NCI-H2196 treated with DMSO at 0.1 percent for 48 hours (cell line): ENCODE measurements around the gene CCDC149.
A peak's percentile ranks its signal among the peaks of the same experiment; 100 is the strongest.

ENCODE experiments used
- DNase-seq: peaks from one replicate; lab custom pipeline; 2025; ENCODE audit not compliant: unreplicated experiment; lab: John Stamatoyannopoulos, UW

The CCDC149 gene

DNA sequence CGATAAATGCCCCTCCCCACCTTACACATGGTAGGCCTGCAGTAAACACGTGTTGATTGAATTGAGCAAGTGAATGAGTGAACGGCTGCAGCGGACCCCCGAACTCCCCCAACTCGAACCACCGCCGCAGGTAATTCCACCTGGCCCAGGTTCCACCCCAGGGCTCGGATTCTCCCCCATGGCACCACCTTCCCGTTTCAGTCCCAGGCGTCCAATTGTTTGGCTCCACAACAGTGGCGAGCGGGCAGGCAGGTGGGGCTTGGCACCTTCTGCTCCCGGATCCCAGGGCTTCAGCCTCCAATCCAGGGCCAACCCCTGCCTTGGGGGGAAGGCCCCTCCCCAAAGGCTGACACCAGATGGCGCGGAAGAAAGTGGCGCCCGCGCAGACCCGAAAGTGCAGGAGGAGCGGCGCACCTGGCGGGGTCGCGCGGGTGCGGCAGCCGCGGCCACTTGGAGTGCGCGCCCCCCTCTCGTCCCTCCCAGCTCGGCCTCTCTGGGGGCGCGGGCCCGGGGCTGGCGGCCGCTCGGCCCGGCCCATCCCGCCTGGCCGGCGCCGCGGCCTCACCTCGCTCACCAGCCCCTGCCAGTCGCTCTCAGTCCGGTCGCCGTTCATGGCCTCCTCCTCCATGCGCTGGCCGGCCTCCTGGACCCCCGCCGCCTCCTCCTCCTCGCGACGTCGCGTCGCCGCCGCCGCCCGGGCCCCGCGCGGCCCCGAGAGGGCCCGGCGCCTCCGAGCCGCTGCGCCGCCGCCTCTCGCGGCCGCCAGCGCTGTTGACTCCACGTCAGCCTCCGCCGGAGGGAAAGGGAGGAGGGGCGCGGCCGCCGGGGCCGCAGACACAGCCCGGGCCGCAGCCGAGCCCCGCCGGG is at the start of gene CCDC149:
CCDC149 (minus strand) TSS at position 791 of the 867 bp plus-strand sequence; CDS start at position 613, 178 bp downstream.
- peak; percentile 93 for DNase-seq

DNA sequence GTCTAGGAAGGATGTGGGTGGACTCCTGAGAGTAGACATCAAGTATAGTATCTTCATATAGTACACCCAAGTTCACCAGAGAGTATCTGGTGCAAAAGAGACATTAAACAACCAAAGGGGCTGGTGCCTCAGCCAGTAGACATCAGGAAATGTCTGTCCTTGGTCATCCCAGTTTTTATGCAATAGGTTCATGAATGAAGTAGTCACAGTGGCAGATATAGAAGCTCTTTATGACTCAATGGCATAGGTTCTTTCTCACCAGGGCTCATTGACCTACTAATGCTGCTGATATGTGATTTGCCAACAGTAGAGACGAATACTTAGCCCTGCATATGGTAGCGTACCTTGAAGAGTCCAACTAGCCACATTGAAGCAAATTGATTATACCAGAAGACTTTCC is 45.0 kb upstream of the CCDC149 start:
- no peak for DNase-seq

- no peak for DNase-seq
Measured at GRCh38 chr4:24956763-24957162, 43.9 kb upstream of the CCDC149 start.

DNA sequence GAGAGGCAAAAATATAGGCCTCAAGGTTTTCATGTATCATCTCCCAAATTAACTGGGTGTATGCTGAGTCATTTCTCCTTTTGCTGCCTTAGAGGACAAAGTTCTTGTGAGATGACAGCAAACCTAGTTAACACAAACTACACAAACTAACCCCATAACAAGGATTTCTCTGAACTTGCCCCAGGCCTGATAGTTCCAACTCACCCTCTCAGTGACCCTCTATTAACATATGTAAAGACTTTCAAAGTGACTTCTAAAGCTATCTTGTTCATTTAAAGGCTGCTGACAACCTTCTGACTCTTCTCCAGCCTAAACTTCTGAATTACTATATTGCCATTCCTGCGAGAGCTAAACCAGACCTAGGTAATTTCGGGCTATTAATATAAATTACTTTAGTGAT is 43.2 kb upstream of the CCDC149 start:
- no peak for DNase-seq

- no peak for DNase-seq
Measured at GRCh38 chr4:24952667-24953066, 39.8 kb upstream of the CCDC149 start.

DNA sequence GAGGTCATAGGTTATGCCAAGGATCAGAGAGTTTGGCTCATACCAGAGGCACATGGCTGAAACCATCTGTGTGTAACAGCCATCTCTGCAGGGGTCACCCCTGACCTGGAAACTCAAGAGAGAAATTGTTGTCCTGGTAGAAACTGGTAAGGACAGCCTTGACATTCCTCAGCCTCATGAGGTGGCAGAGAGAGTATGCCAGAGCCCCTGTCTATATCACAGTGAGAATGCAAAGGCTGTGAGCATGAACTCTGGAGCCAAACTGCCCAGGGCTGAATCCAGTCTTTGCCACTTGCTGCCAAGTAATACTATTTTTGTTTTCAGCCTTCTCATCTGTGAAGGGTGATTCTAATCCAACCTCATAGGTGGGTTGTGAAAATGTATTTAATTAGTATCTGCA is 37.1 kb upstream of the CCDC149 start:
- no peak for DNase-seq

DNA sequence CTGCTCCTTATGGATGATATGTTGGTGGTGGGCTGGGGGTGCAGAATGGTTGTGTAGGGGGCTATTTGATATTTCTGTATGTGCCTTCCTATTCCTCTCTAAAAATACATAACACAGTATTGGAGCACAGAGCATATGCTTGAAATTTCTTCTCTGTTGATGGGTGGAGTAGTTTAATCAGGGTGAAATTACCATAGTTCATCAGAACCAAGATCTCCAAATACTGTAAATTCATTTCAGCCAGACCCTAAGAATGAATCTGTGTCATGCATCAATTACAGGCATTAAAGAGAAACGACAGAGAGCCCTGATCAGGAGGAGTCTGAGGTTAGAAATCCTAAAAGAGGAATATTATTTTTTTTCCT is 25.1 kb upstream of the CCDC149 start:
- no peak for DNase-seq

DNA sequence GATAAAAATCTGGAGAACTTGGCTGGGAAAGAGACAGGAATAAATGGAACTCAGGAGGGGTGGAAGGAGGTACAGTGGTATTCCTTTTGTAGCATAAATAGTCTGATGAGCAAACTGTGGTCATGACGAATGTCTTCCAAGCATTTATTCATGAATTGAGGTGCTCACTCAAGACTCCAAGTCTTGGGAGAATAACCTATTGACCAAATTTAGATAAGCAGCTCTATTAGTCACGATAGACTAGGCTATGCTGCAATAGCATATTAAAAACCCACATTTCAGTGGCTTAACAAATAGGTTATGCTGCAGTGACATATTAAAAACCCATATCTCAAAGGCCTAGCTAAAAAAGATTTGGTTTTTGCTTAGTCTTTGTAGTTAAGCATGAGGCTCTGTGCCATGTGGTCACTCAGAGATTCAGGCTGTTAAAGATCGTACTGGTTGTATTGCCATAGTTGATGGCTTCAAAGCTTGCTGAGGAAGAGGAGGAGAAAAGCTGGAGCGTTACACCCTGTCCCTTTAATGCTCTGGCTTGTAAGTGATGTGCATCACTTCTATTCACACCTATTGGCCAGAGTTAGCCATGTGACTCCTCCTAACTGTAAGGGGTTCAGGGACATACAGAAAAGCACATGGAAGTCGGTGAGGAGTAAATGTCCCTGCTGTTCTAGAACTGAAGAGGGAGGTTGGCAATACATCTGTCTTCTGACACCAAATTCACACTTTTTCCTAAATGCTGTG is 24.5 kb upstream of the CCDC149 start:
- DNase-seq = no peak

GRCh38 chr4:24935856-24936255 is 23.0 kb upstream of the CCDC149 start:
- DNase-seq = no peak

DNA sequence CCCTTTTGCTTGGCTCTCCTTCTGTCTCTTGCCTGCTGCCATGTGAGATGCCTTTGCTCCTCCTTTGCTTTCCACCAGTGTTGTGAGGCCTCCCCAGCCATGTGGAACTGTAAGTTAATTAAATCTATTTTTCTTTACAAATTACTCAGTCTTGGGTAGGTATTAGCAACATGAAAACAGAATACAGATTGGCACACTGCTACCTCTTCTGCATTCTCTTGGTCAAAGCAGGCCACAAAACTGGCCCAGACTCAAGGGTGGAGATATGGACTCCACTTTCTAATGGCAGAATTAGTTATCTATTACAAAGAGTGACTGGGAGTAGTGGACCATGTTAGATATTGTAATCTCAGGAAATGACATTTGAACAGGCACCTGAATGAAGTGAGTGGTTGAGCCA is 21.5 kb upstream of the CCDC149 start:
- no peak for DNase-seq

DNA sequence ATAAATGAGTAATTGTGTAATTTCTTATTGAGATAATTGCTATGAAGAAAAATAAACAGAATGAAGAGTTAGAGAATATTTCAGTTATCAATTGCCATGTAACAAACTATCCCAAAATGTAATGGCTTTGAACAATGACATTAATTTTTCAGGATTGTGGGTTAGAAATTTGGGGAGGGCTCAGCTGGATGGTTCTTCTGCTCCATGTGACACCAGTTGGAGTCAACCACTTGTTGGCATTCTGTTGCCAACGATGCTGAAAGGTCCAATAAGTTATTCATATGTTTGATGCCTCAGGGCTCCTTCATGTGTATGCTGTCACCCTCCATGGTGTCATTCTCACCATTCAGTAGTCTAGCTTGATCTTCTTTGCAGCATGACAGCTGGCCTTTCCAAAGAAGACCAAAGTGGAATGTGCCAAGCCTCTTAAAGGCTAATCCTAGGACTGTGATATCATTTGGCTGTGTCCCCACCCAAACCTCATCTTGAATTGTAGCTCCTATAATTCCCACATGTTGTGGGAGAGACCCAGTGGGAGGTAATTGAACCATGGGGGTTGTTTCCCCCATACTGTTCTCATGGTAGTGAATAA is 20.9 kb upstream of the CCDC149 start:
- no peak for DNase-seq

- no peak for DNase-seq
Measured at GRCh38 chr4:24932515-24933225, 19.8 kb upstream of the CCDC149 start.

DNA sequence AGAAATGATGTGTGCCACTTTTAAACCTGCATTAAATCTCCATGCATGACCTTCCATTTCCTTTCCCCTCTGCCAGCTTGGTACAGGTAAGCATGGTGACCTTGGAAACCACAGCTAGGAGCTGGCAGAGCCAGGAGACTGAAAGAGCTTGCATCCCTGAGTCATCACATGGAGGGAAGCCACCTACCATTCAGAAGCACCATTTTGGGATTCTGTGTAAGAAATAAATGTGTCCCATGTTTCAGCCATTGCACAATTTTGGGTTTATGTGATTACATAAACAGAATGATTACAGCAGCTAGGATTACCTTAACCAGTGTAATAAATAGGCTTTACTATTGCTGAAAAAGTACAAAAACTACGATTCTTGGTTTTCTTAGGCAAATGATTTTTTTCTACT is 17.3 kb upstream of the CCDC149 start:
- no peak for DNase-seq

- DNase-seq = no peak
Measured at GRCh38 chr4:24928708-24929107, 15.9 kb upstream of the CCDC149 start.

GRCh38 chr4:24927049-24927448 is 14.2 kb upstream of the CCDC149 start:
- no peak for DNase-seq

DNA sequence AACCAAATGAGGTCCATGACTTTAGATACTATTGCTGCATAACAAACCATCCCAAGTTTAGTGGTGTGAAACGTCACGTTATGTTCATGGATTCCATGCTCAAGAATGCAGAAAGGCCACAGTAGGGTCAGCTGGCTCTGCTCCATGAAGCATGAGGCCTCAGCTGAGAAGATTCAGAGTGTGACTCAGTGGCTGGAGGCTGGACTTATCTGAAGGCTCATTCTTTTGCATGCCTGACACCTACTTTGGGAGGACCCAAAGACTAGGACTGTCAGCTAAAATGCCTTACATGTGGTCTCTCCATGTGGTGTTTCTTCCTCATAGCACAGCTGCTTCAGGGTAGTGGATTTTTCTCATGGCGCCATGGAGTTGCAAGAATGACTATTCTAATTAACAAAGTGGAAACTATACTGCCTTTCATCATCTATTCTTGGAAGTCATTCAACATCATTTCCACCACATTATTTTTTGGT is 11.5 kb upstream of the CCDC149 start:
- DNase-seq = no peak

GRCh38 chr4:24923550-24923949 is 10.7 kb upstream of the CCDC149 start:
- DNase-seq = no peak

DNA sequence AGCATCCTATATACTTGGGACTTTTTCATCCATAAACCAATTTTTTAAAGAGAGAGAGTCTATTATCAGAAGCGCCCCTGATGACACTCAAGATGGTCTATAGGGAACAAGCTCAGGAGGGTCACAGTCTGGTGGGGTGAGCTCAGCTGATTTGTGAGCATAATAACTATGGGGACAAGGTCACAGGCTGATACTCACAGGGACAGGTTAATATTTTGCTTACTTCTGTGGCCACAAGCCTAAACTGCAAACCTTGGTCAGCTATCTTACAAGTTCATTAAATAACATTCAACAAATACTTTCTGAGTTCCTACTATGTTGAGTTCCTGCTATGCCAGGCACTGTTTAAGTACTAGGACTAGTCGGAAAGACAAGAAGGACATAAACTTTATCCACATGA is 10.2 kb upstream of the CCDC149 start:
- DNase-seq = no peak

DNA sequence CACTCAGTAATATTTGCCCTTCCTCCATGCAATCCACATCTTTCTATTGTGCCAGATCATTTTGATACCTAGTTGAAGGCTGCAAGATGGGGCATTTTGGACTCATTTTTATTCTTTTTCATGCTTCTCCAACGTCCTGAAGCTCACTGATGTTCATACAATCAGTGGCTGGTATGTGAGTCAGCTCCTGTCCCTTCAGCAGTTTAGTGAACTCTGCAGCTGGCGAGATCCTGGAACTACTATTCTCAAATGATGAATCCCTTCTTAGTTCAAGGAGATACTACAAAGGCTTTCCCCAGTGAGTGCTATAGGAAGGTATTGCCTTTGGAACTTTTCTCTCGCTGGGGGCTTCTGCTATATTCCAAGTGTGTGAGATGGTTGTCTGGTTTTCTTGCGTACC is 9.6 kb upstream of the CCDC149 start:
- no peak for DNase-seq

DNA sequence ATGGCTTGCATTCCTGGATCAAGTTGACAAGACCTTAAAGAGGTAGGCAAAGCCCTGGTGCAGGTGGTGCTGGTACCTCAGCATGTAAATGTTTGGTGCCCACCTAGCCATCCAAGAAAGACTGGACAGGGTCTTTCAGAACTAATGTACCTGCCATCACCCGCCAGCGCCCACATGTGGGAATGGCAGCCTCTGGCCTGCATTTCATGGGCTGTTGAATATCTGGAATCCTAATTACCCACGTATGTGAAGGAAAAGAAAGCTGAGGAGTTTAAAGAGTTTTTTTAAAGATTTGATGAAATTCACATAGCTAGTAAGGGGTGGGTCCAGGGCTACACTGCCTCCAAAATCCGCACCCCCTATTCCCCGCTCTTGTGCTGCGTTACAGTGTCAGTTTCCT is 8.6 kb upstream of the CCDC149 start:
- DNase-seq = no peak

DNA sequence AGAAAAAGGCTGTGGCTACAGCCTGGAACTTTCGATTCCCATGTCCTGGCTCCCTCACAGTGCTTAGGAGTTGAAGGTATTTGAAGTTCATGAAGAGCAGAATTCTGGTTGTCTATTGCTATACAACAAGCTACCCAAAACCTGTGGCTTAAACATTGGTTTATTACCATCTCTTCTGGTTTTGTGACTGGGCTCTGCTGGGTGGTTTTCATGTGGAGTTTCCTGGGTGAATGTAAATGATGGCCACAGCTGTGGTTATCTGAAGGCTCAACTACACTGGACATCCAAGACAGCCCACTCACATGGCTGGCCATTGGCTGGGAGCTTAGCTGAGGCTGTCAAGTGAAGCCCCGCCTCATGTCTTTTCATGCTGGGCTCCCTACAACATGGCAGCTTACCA is 7.2 kb upstream of the CCDC149 start:
- no peak for DNase-seq
